GM18873 (cell line): ENCODE results near the gene ACTG1.

Source experiments
- ATAC-seq: cut with Tn5 transposase; IDR thresholded peaks from one replicate; pipeline ENCODE4 v1.9.1; 2021; ENCODE audit warnings: mild to moderate bottlenecking, moderate library complexity, moderate number of reproducible peaks; ENCODE audit not compliant: unreplicated experiment, low FRiP score

Gene ACTG1

GRCh38 chr17:81500047-81500446, 12.6 kb downstream of the ACTG1 start:
- ATAC-seq = no peak

- ATAC-seq = no peak
Observed at GRCh38 chr17:81499601-81499970, 13.0 kb downstream of the ACTG1 start.

GRCh38 chr17:81498953-81499600, 13.5 kb downstream of the ACTG1 start:
- no peak for ATAC-seq

GRCh38 chr17:81494626-81495377, 17.8 kb downstream of the ACTG1 start:
- no peak for ATAC-seq

GRCh38 chr17:81493198-81494038, 19.2 kb downstream of the ACTG1 start:
- no peak for ATAC-seq

- no peak for ATAC-seq
Observed at GRCh38 chr17:81492706-81493105, 19.9 kb downstream of the ACTG1 start.

- no peak for ATAC-seq
Observed at GRCh38 chr17:81492202-81492601, 20.4 kb downstream of the ACTG1 start.

GRCh38 chr17:81491761-81492160, 20.8 kb downstream of the ACTG1 start:
- no peak for ATAC-seq

- no peak for ATAC-seq
Observed at GRCh38 chr17:81491181-81491581, 21.4 kb downstream of the ACTG1 start.

GRCh38 chr17:81489998-81490992, 22.3 kb downstream of the ACTG1 start:
- no peak for ATAC-seq

GRCh38 chr17:81489012-81489997, 23.3 kb downstream of the ACTG1 start:
- no peak for ATAC-seq

GRCh38 chr17:81488276-81488860, 24.2 kb downstream of the ACTG1 start:
- no peak for ATAC-seq

GRCh38 chr17:81487487-81488275, 24.9 kb downstream of the ACTG1 start:
- no peak for ATAC-seq

GRCh38 chr17:81487089-81487486, 25.5 kb downstream of the ACTG1 start:
- no peak for ATAC-seq

GRCh38 chr17:81486199-81486810, 26.3 kb downstream of the ACTG1 start:
- ATAC-seq = no peak

GRCh38 chr17:81484195-81484979, 28.2 kb downstream of the ACTG1 start:
- peak; percentile 53 for ATAC-seq

- ATAC-seq = no peak
Observed at GRCh38 chr17:81483862-81484194, 28.8 kb downstream of the ACTG1 start.
